ENCODE results near the gene MROH9. TPM values are rescaled to one million over a fixed set of nuclear protein-coding genes. Genes with fewer than 3 reads are reported as not detected.

MROH9 gene
- total RNA-seq, 1 experiment from 2014 or later = not detected

GRCh38 chr1:170993717-170994116, 58.4 kb downstream of the MROH9 start:
- H3K36me3 ChIP-seq (replicated peaks; ENCODE audit: control insufficient read depth, insufficient read depth, low read length) = no peaks in the 10 kb centered on the region
- H3K4me3 ChIP-seq (ENCODE audit: insufficient read depth, low read depth, low read length) = no peak overlapping the region
- H3K27me3 ChIP-seq (ENCODE audit: control insufficient read depth, insufficient read depth, low read length) = no peaks in the 10 kb centered on the region
- DNase-seq = no peak

GRCh38 chr1:171014880-171015279, 79.5 kb downstream of the MROH9 start:
- Histone ChIP-seq H3K36me3 (replicated peaks; ENCODE audit: control insufficient read depth, insufficient read depth, low read length) (no peaks in the 10 kb centered on the region), H3K27me3 (ENCODE audit: control insufficient read depth, insufficient read depth, low read length) (no peaks in the 10 kb centered on the region; the same call in 1 of the 2 replicates), H3K4me3 (ENCODE audit: insufficient read depth, low read depth, low read length) (no peak overlapping the region)
- DNase-seq = no peak

- DNase-seq = no peak
These were observed 82.1 kb downstream of the MROH9 start for GRCh38 chr1:171017426-171017825.

GRCh38 chr1:171019971-171020370, 84.6 kb downstream of the MROH9 start:
- Histone ChIP-seq H3K27me3 (ENCODE audit: control insufficient read depth, insufficient read depth, low read length) (no peaks in the 10 kb centered on the region; the same call in 1 of the 2 replicates), H3K36me3 (replicated peaks; ENCODE audit: control insufficient read depth, insufficient read depth, low read length) (no peaks in the 10 kb centered on the region), H3K4me3 (ENCODE audit: insufficient read depth, low read depth, low read length) (no peak overlapping the region)
- DNase-seq = no peak

More at GRCh38 chr1:171017426-171017825, 82.1 kb downstream of the MROH9 start:
- H3K4me3 ChIP-seq (ENCODE audit: insufficient read depth, low read depth, low read length) = no peak overlapping the region
- no peaks in the 10 kb centered on the region for H3K36me3 ChIP-seq (replicated peaks; ENCODE audit: control insufficient read depth, insufficient read depth, low read length)
- H3K27me3 ChIP-seq (ENCODE audit: control insufficient read depth, insufficient read depth, low read length) = no peaks in the 10 kb centered on the region; the same call in 1 of the 2 replicates

- no peak overlapping the region for H3K4me3 ChIP-seq (ENCODE audit: insufficient read depth, low read depth, low read length)
- H3K36me3 ChIP-seq (replicated peaks; ENCODE audit: control insufficient read depth, insufficient read depth, low read length) = no peaks in the 10 kb centered on the region
- H3K27me3 ChIP-seq (ENCODE audit: control insufficient read depth, insufficient read depth, low read length) = no peaks in the 10 kb centered on the region
- peak; percentile 32 for DNase-seq
These were observed 97.7 kb downstream of the MROH9 start for GRCh38 chr1:171032822-171033702.

- DNase-seq = no peak
- H3K4me3 ChIP-seq (ENCODE audit: insufficient read depth, low read depth, low read length) = no peak overlapping the region
- H3K27me3 ChIP-seq (ENCODE audit: control insufficient read depth, insufficient read depth, low read length) = no peaks in the 10 kb centered on the region
- H3K36me3 ChIP-seq (replicated peaks; ENCODE audit: control insufficient read depth, insufficient read depth, low read length) = no peaks in the 10 kb centered on the region
These were observed 102.3 kb downstream of the MROH9 start for GRCh38 chr1:171037626-171038025.

- no peak overlapping the region for H3K4me3 ChIP-seq (ENCODE audit: insufficient read depth, low read depth, low read length)
- H3K36me3 ChIP-seq (replicated peaks; ENCODE audit: control insufficient read depth, insufficient read depth, low read length) = no peaks in the 10 kb centered on the region
- no peaks in the 10 kb centered on the region for H3K27me3 ChIP-seq (ENCODE audit: control insufficient read depth, insufficient read depth, low read length)
- DNase-seq = no peak
These were observed 103.0 kb downstream of the MROH9 start for GRCh38 chr1:171038284-171038683.

GRCh38 chr1:171048014-171048413, 112.7 kb downstream of the MROH9 start:
- no peaks in the 10 kb centered on the region for H3K27me3 ChIP-seq (ENCODE audit: control insufficient read depth, insufficient read depth, low read length)
- no peaks in the 10 kb centered on the region for H3K36me3 ChIP-seq (replicated peaks; ENCODE audit: control insufficient read depth, insufficient read depth, low read length)
- H3K4me3 ChIP-seq (ENCODE audit: insufficient read depth, low read depth, low read length) = no peak overlapping the region
- DNase-seq = no peak

- no peak overlapping the region for H3K4me3 ChIP-seq (ENCODE audit: insufficient read depth, low read depth, low read length)
- H3K27me3 ChIP-seq (ENCODE audit: control insufficient read depth, insufficient read depth, low read length) = no peaks in the 10 kb centered on the region
- no peak for DNase-seq
- H3K36me3 ChIP-seq (replicated peaks; ENCODE audit: control insufficient read depth, insufficient read depth, low read length) = no peaks in the 10 kb centered on the region
These were observed 117.6 kb downstream of the MROH9 start for GRCh38 chr1:171052977-171053376.

- Histone ChIP-seq H3K27me3 (ENCODE audit: control insufficient read depth, insufficient read depth, low read length) (no peaks in the 10 kb centered on the region), H3K4me3 (ENCODE audit: insufficient read depth, low read depth, low read length) (no peak overlapping the region), H3K36me3 (replicated peaks; ENCODE audit: control insufficient read depth, insufficient read depth, low read length) (no peaks in the 10 kb centered on the region)
- DNase-seq = no peak
These were observed 120.8 kb downstream of the MROH9 start for GRCh38 chr1:171055966-171056643.

GRCh38 chr1:171061425-171062143, 126.2 kb downstream of the MROH9 start:
- Histone ChIP-seq H3K27me3 (ENCODE audit: control insufficient read depth, insufficient read depth, low read length) (no peaks in the 10 kb centered on the region), H3K36me3 (replicated peaks; ENCODE audit: control insufficient read depth, insufficient read depth, low read length) (no peaks in the 10 kb centered on the region), H3K4me3 (ENCODE audit: insufficient read depth, low read depth, low read length) (no peak overlapping the region)
- DNase-seq = no peak

GRCh38 chr1:171062902-171063301, 127.6 kb downstream of the MROH9 start:
- Histone ChIP-seq H3K4me3 (ENCODE audit: insufficient read depth, low read depth, low read length) (no peak overlapping the region), H3K36me3 (replicated peaks; ENCODE audit: control insufficient read depth, insufficient read depth, low read length) (no peaks in the 10 kb centered on the region), H3K27me3 (ENCODE audit: control insufficient read depth, insufficient read depth, low read length) (no peaks in the 10 kb centered on the region)
- no peak for DNase-seq

- Histone ChIP-seq H3K36me3 (replicated peaks; ENCODE audit: control insufficient read depth, insufficient read depth, low read length) (no peaks in the 10 kb centered on the region), H3K4me3 (ENCODE audit: insufficient read depth, low read depth, low read length) (no peak overlapping the region), H3K27me3 (ENCODE audit: control insufficient read depth, insufficient read depth, low read length) (no peaks in the 10 kb centered on the region)
- DNase-seq = no peak
These were observed 139.7 kb downstream of the MROH9 start for GRCh38 chr1:171075041-171075440.

GRCh38 chr1:171081314-171081753, 146.0 kb downstream of the MROH9 start:
- H3K36me3 ChIP-seq (replicated peaks; ENCODE audit: control insufficient read depth, insufficient read depth, low read length) = no peaks in the 10 kb centered on the region
- H3K27me3 ChIP-seq (ENCODE audit: control insufficient read depth, insufficient read depth, low read length) = no peaks in the 10 kb centered on the region
- no peak for DNase-seq
- H3K4me3 ChIP-seq (ENCODE audit: insufficient read depth, low read depth, low read length) = no peak overlapping the region

All from H7 (cell line).